Activated CD4-positive, alpha-beta T cell treated with anti-CD3 and anti-CD28 coated beads, Interleukin-2, amount 10 ng/mL, durations not matched to agents 24 days and 14 days (primary cell): ENCODE measurements around the gene FBRS. TPM values are rescaled to one million over a fixed set of nuclear protein-coding genes. Genes with fewer than 3 reads are reported as not detected.

Source experiments
- DNase-seq: peaks from one replicate; pipeline ENCODE4 v3.0.0; 2022
- H3K27ac Mint-ChIP-seq: one replicate; pipeline ENCODE4 v1.8.0; 2022; ENCODE audit warnings: mild to moderate bottlenecking, mixed read lengths
- H3K27me3 Mint-ChIP-seq: one replicate; pipeline ENCODE4 v1.8.0; 2022; ENCODE audit warnings: mixed read lengths
- H3K36me3 Mint-ChIP-seq: one replicate; pipeline ENCODE4 v1.8.0; 2022; ENCODE audit warnings: low read depth, mild to moderate bottlenecking, mixed read lengths
- H3K4me1 Mint-ChIP-seq: one replicate; pipeline ENCODE4 v1.8.0; 2021; ENCODE audit warnings: mixed read lengths
- H3K4me3 Mint-ChIP-seq: one replicate; pipeline ENCODE4 v1.8.0; 2022; ENCODE audit warnings: mild to moderate bottlenecking, moderate library complexity, mixed read lengths
- H3K9me3 Mint-ChIP-seq: one replicate; pipeline ENCODE4 v1.8.0; 2021; ENCODE audit warnings: mixed read lengths
- intact Hi-C: fragments of 100-400 bp; cut with micrococcal nuclease; formaldehyde crosslinking; loops from one replicate; pipeline ENCODE4 v1.15.1; 2023
- total RNA-seq: library from RNA; stranded (reverse); gene quantifications from 2 replicates; pipeline ENCODE4 v1.2.3, GENCODE V29; 2022

Gene FBRS
- total RNA-seq, 1 donor from 2014 or later = 121 TPM

DNA sequence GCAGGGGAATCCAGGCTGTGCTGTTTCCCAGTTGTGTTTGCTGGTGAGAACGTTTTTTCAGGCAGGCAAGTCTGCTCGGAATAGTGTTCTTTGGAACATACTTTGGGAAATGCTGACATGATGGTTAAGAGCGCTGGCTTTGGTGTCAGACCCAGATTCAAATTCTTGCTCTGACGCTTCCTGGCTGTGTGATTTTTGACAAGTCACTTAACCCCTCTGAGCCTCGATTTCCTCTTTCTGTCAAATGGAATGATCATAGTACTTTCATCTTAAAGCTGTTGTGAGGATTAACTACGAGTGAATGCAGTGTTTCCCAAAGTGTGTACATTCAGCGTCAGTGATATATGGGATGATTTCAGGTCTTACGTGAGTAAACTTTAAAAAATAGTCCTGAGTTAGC, 4.8 kb downstream of the FBRS start:
- Mint-ChIP-seq H3K27me3 (no peaks in the 10 kb centered on the region), H3K4me3 (peak overlapping the region; percentile 29), H3K9me3 (no peaks in the 10 kb centered on the region), H3K4me1 (peaks cover 29% of the 10 kb centered on the region), H3K36me3 (peaks cover 71% of the 10 kb centered on the region), H3K27ac (peak overlapping the region; percentile 65)
- intact Hi-C loops = no loop called here
- DNase-seq = no peak

DNA sequence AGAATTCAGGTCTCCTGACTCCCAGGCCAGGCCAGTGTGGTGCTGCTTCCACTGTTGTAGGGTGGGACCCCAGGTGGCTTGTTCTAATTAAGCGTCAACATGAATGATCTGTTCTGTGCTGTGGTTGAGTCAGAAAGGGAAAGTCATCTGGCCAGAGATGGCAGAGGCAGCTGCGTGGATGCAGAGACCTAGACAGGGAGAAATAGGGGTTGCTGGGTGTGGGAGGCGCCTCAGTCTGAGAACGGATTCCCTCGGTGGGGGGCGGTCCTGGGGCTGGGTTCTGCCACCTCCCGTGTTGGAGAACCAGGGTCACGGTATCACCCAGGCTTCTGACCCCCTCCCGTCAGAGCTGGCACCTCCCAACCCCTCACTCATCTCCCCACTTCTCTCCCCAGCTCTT, 5.6 kb downstream of the FBRS start:
- Mint-ChIP-seq H3K9me3 (no peaks in the 10 kb centered on the region), H3K27me3 (no peaks in the 10 kb centered on the region), H3K4me3 (peak overlapping the region; percentile 9), H3K4me1 (peaks cover 29% of the 10 kb centered on the region), H3K36me3 (peaks cover 71% of the 10 kb centered on the region), H3K27ac (peak overlapping the region; percentile 17)
- intact Hi-C loops = no loop called here
- DNase-seq = no peak

DNA sequence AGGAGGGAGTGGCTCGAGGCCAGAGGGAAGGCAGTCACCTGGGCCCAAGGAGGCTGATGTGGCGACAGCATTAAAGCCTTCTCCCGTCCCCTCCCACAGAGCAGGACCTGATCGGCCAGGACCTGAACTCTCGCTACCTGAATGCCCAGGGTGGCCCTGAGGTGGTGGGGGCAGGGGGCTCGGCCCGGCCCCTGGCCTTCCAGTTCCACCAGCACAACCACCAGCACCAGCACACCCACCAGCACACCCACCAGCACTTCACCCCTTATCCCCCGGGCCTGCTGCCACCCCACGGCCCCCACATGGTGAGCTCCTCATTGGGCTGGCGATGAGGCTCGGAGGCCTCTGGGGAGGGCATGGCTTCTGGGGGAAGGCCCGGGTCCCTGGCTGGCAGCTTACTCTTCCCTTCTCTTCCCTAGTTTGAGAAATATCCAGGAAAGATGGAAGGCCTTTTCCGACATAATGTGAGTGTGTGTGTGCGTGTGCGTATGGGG, 6.4 kb downstream of the FBRS start:
- H3K27me3 Mint-ChIP-seq = no peaks in the 10 kb centered on the region
- H3K27ac Mint-ChIP-seq = peak overlapping the region; percentile 45
- no peaks in the 10 kb centered on the region for H3K9me3 Mint-ChIP-seq
- intact Hi-C loops = no loop called here
- no peak for DNase-seq
- peaks cover 73% of the 10 kb centered on the region for H3K36me3 Mint-ChIP-seq
- peaks cover 29% of the 10 kb centered on the region for H3K4me1 Mint-ChIP-seq
- H3K4me3 Mint-ChIP-seq = no peak overlapping the region

DNA sequence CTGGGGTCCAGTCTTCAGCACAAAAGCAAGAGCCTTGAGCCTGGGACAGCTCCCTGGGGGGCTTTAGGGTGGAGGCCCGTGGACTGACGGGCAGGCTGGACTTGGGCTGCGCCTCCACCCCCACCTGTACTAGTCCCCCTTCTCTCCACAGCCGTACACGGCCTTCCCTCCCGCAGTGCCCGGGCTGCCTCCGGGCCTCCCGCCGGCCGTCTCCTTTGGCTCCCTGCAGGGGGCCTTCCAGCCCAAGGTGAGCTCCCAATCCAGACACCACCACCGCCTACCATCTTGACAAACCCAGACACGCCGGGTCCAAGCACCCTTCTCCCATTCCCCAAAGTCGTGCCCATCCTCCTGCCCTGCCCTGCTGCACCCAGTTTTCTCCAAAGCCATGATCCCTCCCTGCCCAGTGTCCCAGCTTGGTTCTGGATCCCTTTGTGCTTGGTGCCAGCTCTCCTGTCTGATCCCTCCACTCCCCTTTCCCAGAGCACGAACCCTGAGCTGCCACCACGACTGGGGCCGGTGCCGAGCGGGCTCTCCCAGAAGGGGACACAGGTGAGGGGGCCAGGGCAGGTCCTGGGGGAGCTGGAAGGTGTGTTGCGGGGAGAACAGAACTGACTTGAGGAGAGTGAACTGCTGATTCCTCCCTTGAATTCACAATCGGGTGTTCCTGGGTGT, 7.1 kb downstream of the FBRS start:
- Mint-ChIP-seq H3K27me3 (no peaks in the 10 kb centered on the region), H3K36me3 (peaks cover 75% of the 10 kb centered on the region), H3K4me3 (no peak overlapping the region), H3K9me3 (no peaks in the 10 kb centered on the region), H3K4me1 (peaks cover 29% of the 10 kb centered on the region), H3K27ac (peak overlapping the region; percentile 45)
- DNase-seq = no peak
- intact Hi-C loops = no loop called here

DNA sequence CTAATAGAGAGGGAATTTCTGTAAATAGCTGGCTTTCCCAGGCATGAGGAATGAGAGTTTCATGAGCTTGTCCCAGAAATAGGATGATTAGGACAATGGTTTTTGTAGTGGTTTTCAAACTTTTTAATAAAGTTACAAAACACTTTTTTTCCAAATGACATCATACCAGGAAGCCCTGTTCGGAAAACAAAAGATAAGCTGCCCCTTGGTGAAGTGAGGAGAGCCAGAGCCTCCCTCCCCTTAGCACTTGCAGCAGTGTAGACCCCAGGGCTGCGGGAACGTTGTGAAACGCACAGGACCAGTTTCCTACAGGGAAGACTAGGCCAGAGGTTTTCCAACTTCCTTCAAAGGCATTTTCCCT, 7.6 kb downstream of the FBRS start:
- intact Hi-C loops = no loop called here
- no peak overlapping the region for H3K4me3 Mint-ChIP-seq
- DNase-seq = no peak
- H3K36me3 Mint-ChIP-seq = peaks cover 73% of the 10 kb centered on the region
- H3K9me3 Mint-ChIP-seq = no peaks in the 10 kb centered on the region
- peaks cover 25% of the 10 kb centered on the region for H3K4me1 Mint-ChIP-seq
- H3K27ac Mint-ChIP-seq = peak overlapping the region; percentile 32
- no peaks in the 10 kb centered on the region for H3K27me3 Mint-ChIP-seq

DNA sequence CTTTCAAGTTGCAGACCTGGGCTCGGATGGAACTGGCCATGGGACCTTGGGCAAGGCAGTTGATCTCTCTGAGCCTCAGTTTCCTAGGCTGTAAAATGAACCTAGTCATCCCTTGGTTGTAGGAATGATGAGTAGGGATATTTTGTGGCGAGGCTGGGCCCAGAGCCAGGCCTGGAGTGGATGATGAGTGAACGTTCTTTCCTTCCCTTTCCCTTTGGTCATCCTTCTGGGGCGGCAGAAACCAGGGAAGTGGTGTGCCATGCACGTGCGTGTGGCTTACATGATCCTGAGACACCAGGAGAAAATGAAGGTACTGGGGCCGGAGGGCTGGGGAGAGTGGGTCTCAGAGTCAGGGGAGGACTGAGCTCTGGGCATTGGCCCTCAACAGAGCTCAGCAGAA, 8.4 kb downstream of the FBRS start:
- Mint-ChIP-seq H3K4me1 (peaks cover 18% of the 10 kb centered on the region), H3K9me3 (no peaks in the 10 kb centered on the region), H3K36me3 (peaks cover 67% of the 10 kb centered on the region), H3K27me3 (no peaks in the 10 kb centered on the region), H3K27ac (no peak overlapping the region), H3K4me3 (no peak overlapping the region)
- DNase-seq = no peak
- intact Hi-C loops = no loop called here

DNA sequence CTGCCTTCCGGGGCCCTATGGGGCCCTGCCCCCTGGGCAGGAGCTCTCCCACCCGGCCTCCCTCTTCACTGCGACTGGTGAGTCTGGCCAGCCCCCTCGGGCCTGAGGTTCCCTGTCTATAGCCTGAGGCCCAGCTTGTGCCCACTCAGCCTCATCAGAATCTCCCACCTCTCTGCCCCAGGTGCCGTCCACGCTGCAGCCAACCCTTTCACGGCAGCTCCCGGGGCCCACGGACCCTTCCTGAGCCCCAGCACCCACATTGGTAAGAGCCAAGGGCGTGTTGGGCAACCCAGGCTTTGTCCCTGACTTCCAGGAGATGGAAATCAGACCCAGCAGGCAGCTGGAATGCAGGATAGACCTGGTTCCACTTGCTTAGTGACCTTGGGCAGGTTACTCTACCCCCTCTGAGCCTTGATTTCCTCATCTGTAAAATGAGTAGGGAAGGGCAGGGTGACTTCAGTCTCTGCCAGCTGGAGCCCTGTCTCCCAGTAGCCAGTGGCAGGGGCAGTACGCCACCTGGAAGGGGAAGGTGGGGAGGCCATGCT, 9.2 kb downstream of the FBRS start:
- Mint-ChIP-seq H3K36me3 (peaks cover 64% of the 10 kb centered on the region), H3K4me3 (no peak overlapping the region)

DNA sequence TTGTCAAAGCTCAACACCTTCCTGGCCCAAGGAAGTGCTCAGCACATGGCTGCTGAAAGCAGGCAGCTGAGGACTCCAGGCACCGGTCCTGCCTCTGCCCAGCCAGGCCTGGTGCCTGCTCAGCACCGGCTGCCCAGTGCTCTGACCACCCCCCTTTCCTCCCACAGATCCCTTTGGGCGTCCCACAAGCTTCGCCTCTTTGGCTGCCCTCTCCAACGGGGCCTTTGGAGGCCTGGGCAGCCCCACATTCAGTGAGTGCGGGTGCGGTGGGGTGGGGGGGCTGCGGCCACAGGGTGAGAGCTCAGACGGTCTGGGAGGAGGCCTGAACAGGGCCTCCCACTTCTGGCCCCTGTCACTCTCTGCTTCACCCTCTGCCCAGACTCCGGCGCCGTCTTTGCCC, 10.2 kb downstream of the FBRS start:
- H3K4me3 Mint-ChIP-seq = no peak overlapping the region
- H3K27me3 Mint-ChIP-seq = no peaks in the 10 kb centered on the region
- intact Hi-C loops = no loop called here
- H3K4me1 Mint-ChIP-seq = peaks cover 9% of the 10 kb centered on the region
- H3K27ac Mint-ChIP-seq = no peak overlapping the region
- H3K9me3 Mint-ChIP-seq = no peaks in the 10 kb centered on the region
- no peak for DNase-seq
- H3K36me3 Mint-ChIP-seq = peaks cover 55% of the 10 kb centered on the region

More for the DNA sequence above, 9.2 kb downstream of the FBRS start:
- intact Hi-C loops = no loop called here
- H3K9me3 Mint-ChIP-seq = no peaks in the 10 kb centered on the region
- H3K4me1 Mint-ChIP-seq = peaks cover 13% of the 10 kb centered on the region
- no peaks in the 10 kb centered on the region for H3K27me3 Mint-ChIP-seq
- H3K27ac Mint-ChIP-seq = no peak overlapping the region
- no peak for DNase-seq

DNA sequence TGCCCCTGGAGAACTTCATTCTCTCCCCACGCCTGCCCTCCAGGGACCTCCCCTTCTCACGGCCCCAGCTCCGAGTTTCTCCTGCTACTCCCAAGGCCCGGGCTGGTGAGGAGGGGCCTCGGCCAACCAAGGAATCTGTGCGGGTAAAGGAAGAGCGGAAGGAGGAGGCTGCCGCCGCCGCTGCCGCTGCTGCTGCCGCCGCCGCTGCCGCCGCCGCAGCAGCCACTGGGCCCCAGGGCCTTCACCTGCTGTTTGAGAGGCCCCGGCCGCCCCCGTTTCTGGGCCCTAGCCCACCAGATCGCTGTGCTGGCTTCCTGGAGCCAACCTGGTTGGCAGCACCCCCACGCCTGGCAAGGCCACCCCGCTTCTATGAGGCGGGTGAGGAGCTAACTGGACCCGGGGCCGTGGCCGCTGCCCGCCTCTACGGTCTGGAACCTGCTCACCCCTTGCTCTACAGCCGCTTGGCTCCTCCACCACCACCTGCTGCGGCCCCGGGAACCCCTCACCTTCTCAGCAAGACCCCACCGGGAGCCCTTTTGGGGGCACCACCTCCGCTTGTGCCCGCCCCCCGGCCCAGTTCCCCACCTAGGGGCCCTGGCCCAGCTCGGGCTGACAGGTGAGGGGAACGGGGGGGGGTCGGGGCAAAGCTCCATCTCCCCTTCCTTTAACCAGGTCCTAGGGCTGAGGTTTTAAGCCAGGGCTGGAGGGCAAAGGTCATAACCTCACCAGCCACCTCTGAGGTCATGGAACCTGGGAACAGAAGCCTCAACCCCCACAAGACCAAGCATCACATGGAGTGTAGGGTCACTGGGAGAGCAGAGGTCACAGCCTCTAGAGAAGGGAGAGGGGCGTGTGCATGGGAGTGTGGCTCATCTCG, 11.0 kb downstream of the FBRS start:
- Mint-ChIP-seq H3K36me3 (peaks cover 48% of the 10 kb centered on the region), H3K9me3 (no peaks in the 10 kb centered on the region), H3K27ac (no peak overlapping the region), H3K4me3 (no peak overlapping the region), H3K27me3 (no peaks in the 10 kb centered on the region), H3K4me1 (peaks cover 5% of the 10 kb centered on the region)
- intact Hi-C loops = no loop called here
- no peak for DNase-seq

DNA sequence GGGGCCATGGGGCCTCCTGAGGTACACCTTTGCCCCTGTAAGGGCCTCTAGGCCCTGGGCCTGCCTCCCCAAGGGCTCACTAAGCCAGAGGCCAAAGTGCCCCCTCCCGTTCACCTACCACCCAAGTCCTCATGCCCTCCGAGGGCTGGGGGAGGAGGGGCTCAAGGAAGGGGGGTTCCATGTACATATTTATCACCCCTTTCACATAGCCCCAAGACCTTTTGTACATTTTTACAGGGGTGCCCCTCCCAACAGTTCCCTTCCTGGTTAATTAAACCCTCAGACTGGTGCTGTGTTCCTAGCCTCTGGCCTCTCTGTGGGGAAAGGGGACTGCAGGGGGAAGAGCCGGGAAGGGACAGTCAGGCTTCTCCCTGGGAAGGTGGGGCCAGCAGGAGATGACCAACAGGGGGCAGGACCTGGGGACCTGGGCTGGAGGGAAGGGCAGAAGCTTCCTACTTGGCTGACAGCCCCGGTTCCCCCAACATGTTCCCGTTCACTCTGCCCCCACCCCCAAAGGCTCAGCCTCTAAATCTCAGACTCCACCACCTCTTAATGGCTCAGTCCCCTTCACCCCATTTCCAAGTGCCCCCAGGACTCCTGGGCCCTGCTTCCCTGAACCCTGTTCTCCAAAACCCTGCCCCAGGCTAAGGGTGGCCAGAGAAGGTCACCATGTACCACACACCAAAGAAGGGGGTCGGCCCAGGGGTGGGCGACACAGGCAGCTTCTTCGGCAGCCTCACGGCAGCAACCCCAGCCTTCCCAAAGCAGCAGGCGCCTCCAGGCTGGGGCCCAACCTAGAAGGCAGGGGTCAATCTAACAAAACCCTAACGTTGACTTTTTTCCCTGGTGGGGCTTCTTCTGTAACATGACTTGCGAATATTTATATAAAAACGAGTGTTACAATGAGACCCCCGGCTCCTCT, 11.9 kb downstream of the FBRS start:
- Mint-ChIP-seq H3K4me3 (no peak overlapping the region), H3K9me3 (no peaks in the 10 kb centered on the region), H3K27me3 (no peaks in the 10 kb centered on the region), H3K27ac (no peak overlapping the region), H3K36me3 (peaks cover 43% of the 10 kb centered on the region), H3K4me1 (peaks cover 5% of the 10 kb centered on the region)
- intact Hi-C loops = no loop called here
- no peak for DNase-seq

DNA sequence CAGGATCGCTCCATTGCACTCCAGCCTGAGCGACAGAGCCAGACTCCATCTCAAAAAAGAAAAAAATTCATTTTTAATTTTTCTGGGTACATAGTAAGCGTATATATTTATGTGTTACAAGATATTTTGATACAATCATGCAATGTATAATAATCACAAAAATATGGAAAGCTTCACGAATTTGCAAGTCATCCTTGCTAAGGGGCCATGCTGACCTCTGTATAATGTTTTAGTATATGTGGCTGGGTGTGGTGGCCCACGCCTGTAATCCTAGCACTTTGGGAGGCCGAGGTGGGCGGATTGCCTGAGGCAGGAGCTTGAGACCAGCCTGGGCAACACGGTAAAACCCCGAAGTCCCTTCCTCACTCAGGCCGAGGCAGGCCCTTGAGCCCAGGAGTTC, 16.9 kb downstream of the FBRS start:
- Mint-ChIP-seq H3K27ac (no peak overlapping the region), H3K27me3 (no peaks in the 10 kb centered on the region), H3K4me1 (no peaks in the 10 kb centered on the region), H3K4me3 (no peak overlapping the region), H3K36me3 (peaks cover 9% of the 10 kb centered on the region), H3K9me3 (no peaks in the 10 kb centered on the region)
- intact Hi-C loops = no loop called here
- no peak for DNase-seq

DNA sequence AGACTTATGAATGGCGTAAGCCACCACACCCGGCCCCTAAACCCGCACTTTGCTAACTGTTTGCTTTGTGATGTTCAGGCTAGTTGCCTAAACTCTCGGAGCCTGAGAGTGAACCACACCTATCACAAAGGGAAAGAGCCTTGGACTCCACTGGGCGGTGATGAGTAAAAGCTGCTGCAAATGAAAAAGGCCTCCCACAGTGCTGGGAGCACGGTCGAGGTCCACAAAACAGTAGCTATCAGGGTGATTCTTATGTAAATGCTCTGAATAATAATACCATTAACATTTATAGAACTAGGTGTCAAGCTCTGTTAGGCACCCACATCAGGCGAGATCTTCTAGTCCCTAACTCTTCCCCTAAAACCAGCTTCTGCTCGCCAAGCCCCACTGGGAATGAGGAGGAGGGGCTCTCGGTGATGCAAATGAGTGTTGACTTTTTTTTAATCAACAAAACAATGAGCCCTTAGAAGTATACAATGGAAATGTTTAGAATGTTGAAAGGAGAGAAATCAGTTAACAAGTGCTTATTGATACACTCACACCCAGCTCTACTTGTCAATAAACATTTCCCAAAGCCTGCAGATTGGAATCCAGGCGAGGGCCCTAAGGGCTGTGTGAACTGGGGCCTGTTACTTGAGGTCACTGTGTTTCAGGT, 19.8 kb downstream of the FBRS start:
- Mint-ChIP-seq H3K9me3 (no peaks in the 10 kb centered on the region), H3K4me3 (no peak overlapping the region), H3K27ac (no peak overlapping the region), H3K4me1 (no peaks in the 10 kb centered on the region), H3K27me3 (no peaks in the 10 kb centered on the region), H3K36me3 (no peaks in the 10 kb centered on the region)
- intact Hi-C loops = no loop called here
- no peak for DNase-seq

DNA sequence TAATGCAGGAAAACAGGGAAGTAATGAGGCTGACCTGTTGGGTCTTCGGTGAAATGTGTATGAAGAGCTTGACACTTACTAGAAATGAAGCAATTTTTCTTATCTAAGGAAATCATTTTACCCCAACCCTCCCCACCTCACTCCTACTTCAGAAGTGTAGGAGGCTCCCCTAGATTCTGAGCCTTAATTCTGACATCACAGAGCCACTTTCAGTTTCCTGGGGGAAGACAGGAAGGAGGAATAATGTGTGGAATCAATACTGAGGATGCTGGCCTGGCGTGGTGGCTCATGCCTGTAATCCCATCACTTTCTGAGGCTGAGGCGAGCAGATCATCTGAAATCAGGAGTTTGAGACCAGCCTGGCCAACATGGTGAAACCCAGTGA, 20.3 kb downstream of the FBRS start:
- Mint-ChIP-seq H3K9me3 (no peaks in the 10 kb centered on the region), H3K4me1 (no peaks in the 10 kb centered on the region), H3K4me3 (no peak overlapping the region), H3K27ac (no peak overlapping the region), H3K27me3 (no peaks in the 10 kb centered on the region), H3K36me3 (no peaks in the 10 kb centered on the region)
- no peak for DNase-seq
- intact Hi-C loops = no loop called here
